PC-3 (cell line): ENCODE results near the gene CFD. TPM values are rescaled to one million over a fixed set of nuclear protein-coding genes. Genes with fewer than 3 reads are reported as not detected.

Experiments
- ATAC-seq: fragments of 200-7000 bp; cut with Tn5 transposase; 2 replicates; pipeline ENCODE4 v1.9.1; 2020; ENCODE audit warnings: mild to moderate bottlenecking, moderate library complexity
- BruUV-seq: library from RNA; stranded (reverse); fragments of 400-500 nt; replicated peaks from 2 replicates; lab custom pipeline; 2021; lab: Mats Ljungman, UMichigan
- CTCF ChIA-PET: fragments of 300-600 bp; sonication (Branson Sonifier 250); formaldehyde crosslinking; loops from one replicate; lab custom pipeline; 2022; ENCODE audit warnings: antibody characterized with exemption; lab: Charles Lee
- POLR2A ChIA-PET: fragments of 300-600 bp; sonication (Branson Sonifier 250); formaldehyde crosslinking; loops from one replicate; lab custom pipeline; 2022; ENCODE audit warnings: antibody characterized with exemption; ENCODE audit not compliant: unreplicated experiment; lab: Charles Lee
- DNase-seq: peaks from one replicate; pipeline ENCODE4 v3.0.0-alpha.2; 2015
- H2AFZ ChIP-seq: fragments of 300-600 bp; sonication (generic); 2 replicates; pipeline ENCODE4 v1.6.0; 2016; ENCODE audit warnings: antibody characterized with exemption, low read length
- H3F3A ChIP-seq: fragments of 300-600 bp; sonication (generic); one replicate; pipeline ENCODE4 v1.6.0; 2017; ENCODE audit warnings: antibody characterized with exemption, low read length, control low read depth, mild to moderate bottlenecking; ENCODE audit not compliant: unreplicated experiment
- H3K27ac ChIP-seq: fragments of 300-600 bp; sonication (generic); 2 replicates; pipeline ENCODE4 v1.5.1; 2016; ENCODE audit warnings: mild to moderate bottlenecking, low read length
- H3K27me3 ChIP-seq: fragments of 300-600 bp; sonication (generic); 2 replicates; pipeline ENCODE4 v1.6.1; 2016; ENCODE audit warnings: low read length, mixed read lengths
- H3K36me3 ChIP-seq: fragments of 300-600 bp; sonication (generic); 2 replicates; pipeline ENCODE4 v1.6.1; 2016; ENCODE audit warnings: low read depth, mixed run types, low read length, mixed read lengths
- H3K4me1 ChIP-seq: fragments of 300-600 bp; sonication (generic); 2 replicates; pipeline ENCODE4 v1.5.1; 2016; ENCODE audit warnings: low read length; ENCODE audit not compliant: insufficient read depth
- H3K4me2 ChIP-seq: fragments of 300-600 bp; sonication (generic); 2 replicates; pipeline ENCODE4 v1.6.0; 2016; ENCODE audit warnings: low read length
- H3K4me3 ChIP-seq: fragments of 300-600 bp; sonication (generic); 2 replicates; pipeline ENCODE4 v1.5.1; 2016; ENCODE audit warnings: mild to moderate bottlenecking, low read length, mixed read lengths
- H3K79me2 ChIP-seq: fragments of 300-600 bp; sonication (generic); 2 replicates; pipeline ENCODE4 v1.6.1; 2017; ENCODE audit warnings: low read length, mixed read lengths
- H3K9ac ChIP-seq: fragments of 300-600 bp; sonication (generic); 2 replicates; pipeline ENCODE4 v1.6.0; 2016; ENCODE audit warnings: mild to moderate bottlenecking, low read length
- H3K9me2 ChIP-seq: fragments of 300-600 bp; sonication (generic); replicated peaks from 2 replicates; pipeline ENCODE4 v1.6.1; 2016; ENCODE audit warnings: mixed run types, low read length, mixed read lengths
- H3K9me3 ChIP-seq: fragments of 300-600 bp; sonication (generic); 2 replicates; pipeline ENCODE4 v1.6.1; 2016; ENCODE audit warnings: low read length, mixed read lengths
- H4K20me1 ChIP-seq: fragments of 300-600 bp; sonication (generic); 2 replicates; pipeline ENCODE4 v1.6.1; 2016; ENCODE audit warnings: low read length, mixed read lengths
- CTCF ChIP-seq: fragments of 300-600 bp; sonication (generic); conservative IDR thresholded peaks from 2 replicates; pipeline ENCODE4 v1.5.1; 2017; ENCODE audit warnings: antibody characterized with exemption, low read depth, mild to moderate bottlenecking, low read length
- EZH2 ChIP-seq: fragments of 300-600 bp; sonication (generic); IDR thresholded peaks from one replicate; pipeline ENCODE4 v1.6.1; 2017; ENCODE audit warnings: antibody characterized with exemption, mild to moderate bottlenecking, low read length; ENCODE audit not compliant: unreplicated experiment
- EZH2phosphoT487 ChIP-seq: fragments of 300-600 bp; sonication (generic); IDR thresholded peaks from 2 replicates; pipeline ENCODE4 v1.6.1; 2018; ENCODE audit warnings: mild to moderate bottlenecking, antibody characterized with exemption, low read length, borderline replicate concordance
- intact Hi-C: fragments of 100-400 bp; cut with micrococcal nuclease; formaldehyde crosslinking; loops from 2 replicates; pipeline ENCODE4 v1.9.0; 2023
- total RNA-seq: library from RNA; depleted of rRNA; stranded (reverse); fragments of >200 nt; gene quantifications from 2 replicates; pipeline ENCODE4 v1.2.3, GENCODE V29; 2014

Gene CFD
- total RNA-seq, 1 experiment from 2014 or later: 22.4 TPM

GRCh38 chr19:884420-885211 lies 25.2 kb downstream of the CFD start:
- Histone ChIP-seq H3K79me2 (no peaks in the 10 kb centered on the region), H3K4me3 (no peak overlapping the region), H3K27me3 (no peaks in the 10 kb centered on the region), H3K36me3 (peaks cover 5% of the 10 kb centered on the region; the same call in 1 of the 2 replicates), H3K4me2 (no peak overlapping the region), H2AFZ (no peak overlapping the region), H3K9me2 (no peaks in the 10 kb centered on the region), H4K20me1 (no peaks in the 10 kb centered on the region), H3K9ac (no peak overlapping the region), H3K27ac (no peak overlapping the region), H3K9me3 (no peaks in the 10 kb centered on the region), H3F3A (no peaks in the 10 kb centered on the region), H3K4me1 (peaks cover 9% of the 10 kb centered on the region; the same call in 1 of the 2 replicates)
- TF ChIP-seq EZH2phosphoT487 (no peak), CTCF (no peak), EZH2 (no peak)
- CTCF ChIA-PET: no interaction called here
- no TSS peak for BruUV-seq
- POLR2A ChIA-PET: no interaction called here
- no peak for DNase-seq
- no peak for ATAC-seq
- intact Hi-C loops: no loop called here

- no peak overlapping the region for H3K4me2 ChIP-seq
- no peak for TF ChIP-seq CTCF
- TF ChIP-seq EZH2: no peak
- no peak for TF ChIP-seq EZH2phosphoT487
- peaks cover 5% of the 10 kb centered on the region; the same call in 1 of the 2 replicates for H3K36me3 ChIP-seq
- no peaks in the 10 kb centered on the region for H3K9me3 ChIP-seq
- BruUV-seq: no TSS peak
- H4K20me1 ChIP-seq: no peaks in the 10 kb centered on the region
- peaks cover 9% of the 10 kb centered on the region; the same call in 1 of the 2 replicates for H3K4me1 ChIP-seq
- no peak overlapping the region for H3K9ac ChIP-seq
- no peak overlapping the region for H2AFZ ChIP-seq
- DNase-seq (no peak), ATAC-seq (no peak)
- no peak overlapping the region for H3K27ac ChIP-seq
- CTCF ChIA-PET: no interaction called here
- H3K79me2 ChIP-seq: no peaks in the 10 kb centered on the region
- no peaks in the 10 kb centered on the region for H3F3A ChIP-seq
- no peak overlapping the region for H3K4me3 ChIP-seq
- POLR2A ChIA-PET: no interaction called here
- no peaks in the 10 kb centered on the region for H3K9me2 ChIP-seq
- H3K27me3 ChIP-seq: no peaks in the 10 kb centered on the region
- intact Hi-C loops: no loop called here
These were observed 26.2 kb downstream of the CFD start for GRCh38 chr19:885536-886224.

- DNase-seq (no peak), ATAC-seq (no peak)
- TF ChIP-seq CTCF (no peak), EZH2 (no peak), EZH2phosphoT487 (no peak)
- Histone ChIP-seq H3K4me3 (no peak overlapping the region), H3K4me2 (no peak overlapping the region), H3K36me3 (no peaks in the 10 kb centered on the region; the same call in 1 of the 2 replicates), H3K27me3 (no peaks in the 10 kb centered on the region), H3K9me3 (no peaks in the 10 kb centered on the region), H3K4me1 (peaks cover 9% of the 10 kb centered on the region; the same call in 1 of the 2 replicates), H2AFZ (no peak overlapping the region), H3K9me2 (no peaks in the 10 kb centered on the region), H3F3A (no peaks in the 10 kb centered on the region), H3K79me2 (peaks cover 9% of the 10 kb centered on the region), H4K20me1 (no peaks in the 10 kb centered on the region), H3K27ac (no peak overlapping the region), H3K9ac (no peak overlapping the region)
- CTCF ChIA-PET: no interaction called here
- intact Hi-C loops: no loop called here
- POLR2A ChIA-PET: no interaction called here
- no TSS peak for BruUV-seq
These were observed 27.6 kb downstream of the CFD start for GRCh38 chr19:887072-887471.
